HCT116 (cell line): Measurements from ENCODE around the gene HERPUD1. TPM values are rescaled to one million over a fixed set of nuclear protein-coding genes. Genes with fewer than 3 reads are reported as not detected.

Experiments
- microRNA-seq: library from miRNA; unstranded; fragments of <30 nt; microRNA quantifications from one replicate; pipeline ENCODE4, GENCODE V29; 2016; ENCODE audit warnings: borderline number of aligned reads
- total RNA-seq: library from RNA; stranded (reverse); gene quantifications from one replicate; pipeline ENCODE4 v1.2.1, GENCODE V29; 2021; ENCODE audit not compliant: unreplicated experiment

The HERPUD1 gene
- total RNA-seq, 1 experiment from 2014 or later: 113 TPM

Small RNA genes lying within 50 kb of the gene (microRNA-seq; reads per million reads assigned to microRNA genes)
- gene MIR6863: not detected

Other genes starting within 250 kb of the HERPUD1 start
- 50.2 TPM for gene MT1X, start 249.7 kb upstream of the HERPUD1 start, total RNA-seq
- 144 TPM for gene NUP93, start 202.0 kb upstream of the HERPUD1 start, total RNA-seq
- not detected for gene SLC12A3, start 66.9 kb upstream of the HERPUD1 start, total RNA-seq
- gene CETP, start 29.8 kb downstream of the HERPUD1 start, total RNA-seq: not detected
- 10.4 TPM for gene NLRC5, start 57.4 kb downstream of the HERPUD1 start, total RNA-seq
- gene CPNE2, start 160.4 kb downstream of the HERPUD1 start, total RNA-seq: 31.2 TPM